Thyroid gland (tissue), 4 donors: ENCODE data around the gene SPDEF.

Experiments
- POLR2A ChIP-seq, 2 donors: fragments of 450-650 bp; IDR thresholded peaks; one replicate each; pipeline ENCODE4 v1.6.1; 2017; ENCODE audit warnings: antibody characterized with exemption in 2 of 2, mild to moderate bottlenecking in 2 of 2, moderate library complexity in 1 of 2
- TF ChIP-seq, protein P1 (sequence below), 6 experiments: fragments of 200-600 bp in 3 of 6; fragments of 450-650 bp in 3 of 6; sonication (generic) in 3 of 6; IDR thresholded peaks; one replicate each; pipeline ENCODE4 v1.5.1; 2016 to 2019; ENCODE audit warnings: antibody characterized with exemption in 6 of 6, mild to moderate bottlenecking in 2 of 6, inconsistent platforms in 1 of 6, moderate library complexity in 1 of 6

DNA sequence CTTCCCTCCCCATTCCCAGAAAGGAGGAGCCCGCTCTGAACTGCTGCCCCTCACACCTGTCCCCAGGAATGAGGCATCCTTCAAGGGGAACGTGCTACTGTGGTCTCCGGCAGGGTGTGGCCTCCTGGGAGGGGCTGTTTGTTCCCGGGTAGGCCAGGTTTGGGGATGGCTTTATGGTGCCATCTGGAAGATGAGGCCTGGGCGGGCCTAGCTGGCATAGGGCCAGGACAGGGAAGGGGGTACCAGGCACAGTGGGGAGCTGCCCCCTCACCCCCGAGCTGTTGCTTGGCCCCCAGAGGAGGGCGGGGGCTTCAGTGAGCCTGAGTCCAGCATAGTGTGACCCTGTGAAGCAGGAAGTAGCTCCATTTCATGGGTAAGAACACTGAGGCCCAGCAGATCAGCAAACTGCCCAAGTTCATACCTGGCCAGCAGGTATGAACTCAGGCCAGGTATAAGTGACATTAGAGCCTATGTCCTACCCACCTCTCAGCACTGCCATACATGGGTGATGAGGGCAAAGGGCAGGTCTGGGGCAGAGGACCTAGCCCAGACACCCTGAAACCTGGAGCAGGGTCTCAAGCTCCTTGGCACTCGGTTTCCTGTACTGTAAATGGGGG lies 17.5 kb upstream of the SPDEF start:
- TF ChIP-seq, protein P1, sequence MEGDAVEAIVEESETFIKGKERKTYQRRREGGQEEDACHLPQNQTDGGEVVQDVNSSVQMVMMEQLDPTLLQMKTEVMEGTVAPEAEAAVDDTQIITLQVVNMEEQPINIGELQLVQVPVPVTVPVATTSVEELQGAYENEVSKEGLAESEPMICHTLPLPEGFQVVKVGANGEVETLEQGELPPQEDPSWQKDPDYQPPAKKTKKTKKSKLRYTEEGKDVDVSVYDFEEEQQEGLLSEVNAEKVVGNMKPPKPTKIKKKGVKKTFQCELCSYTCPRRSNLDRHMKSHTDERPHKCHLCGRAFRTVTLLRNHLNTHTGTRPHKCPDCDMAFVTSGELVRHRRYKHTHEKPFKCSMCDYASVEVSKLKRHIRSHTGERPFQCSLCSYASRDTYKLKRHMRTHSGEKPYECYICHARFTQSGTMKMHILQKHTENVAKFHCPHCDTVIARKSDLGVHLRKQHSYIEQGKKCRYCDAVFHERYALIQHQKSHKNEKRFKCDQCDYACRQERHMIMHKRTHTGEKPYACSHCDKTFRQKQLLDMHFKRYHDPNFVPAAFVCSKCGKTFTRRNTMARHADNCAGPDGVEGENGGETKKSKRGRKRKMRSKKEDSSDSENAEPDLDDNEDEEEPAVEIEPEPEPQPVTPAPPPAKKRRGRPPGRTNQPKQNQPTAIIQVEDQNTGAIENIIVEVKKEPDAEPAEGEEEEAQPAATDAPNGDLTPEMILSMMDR (IDR thresholded peaks at IDR 0.05): no peak
- no peak for TF ChIP-seq POLR2A (IDR thresholded peaks at IDR 0.05)
